ENCODE data around the gene ATP6V0E2. TPM values are rescaled to one million over a fixed set of nuclear protein-coding genes. Genes with fewer than 3 reads are reported as not detected.
A peak's percentile ranks its signal among the peaks of the same experiment; 100 is the strongest.
"Not testable (repeated sequence)": the region's sequence is repeated elsewhere in the genome, so short reads cannot be mapped to it uniquely, and the experiment has no call there.

ATP6V0E2 gene
- total RNA-seq, 3 donors from 2014 or later: 12.7 to 23.7 (median 20.9) TPM

- Histone ChIP-seq H3K36me3 (ENCODE audit: low read depth) (no peaks in the 10 kb centered on the region), H3K4me3 (no peak overlapping the region), H3K9me3 (no peaks in the 10 kb centered on the region), H3K4me1 (ENCODE audit: low read depth) (peaks cover 5% of the 10 kb centered on the region)
- DNase-seq (peak in 2 of 3 donors; percentile 14 to 21), ATAC-seq (no peak)
- intact Hi-C loops (cut with DNase I, micrococcal nuclease): no loop called here
- no peak for TF ChIP-seq CTCF (IDR thresholded peaks at IDR 0.05)
Observed at GRCh38 chr7:149826344-149827088, 47.3 kb upstream of the ATP6V0E2 start.

GRCh38 chr7:149827089-149827981 lies 46.4 kb upstream of the ATP6V0E2 start:
- ATAC-seq (no peak), DNase-seq (peak in 2 of 3 donors; percentile 16 to 44)
- no peak for TF ChIP-seq CTCF (IDR thresholded peaks at IDR 0.05)
- H3K4me3 ChIP-seq: no peak overlapping the region
- no peaks in the 10 kb centered on the region for H3K4me1 ChIP-seq (ENCODE audit: low read depth)
- intact Hi-C loops (cut with DNase I, micrococcal nuclease): no loop called here
- H3K9me3 ChIP-seq: no peaks in the 10 kb centered on the region
- H3K36me3 ChIP-seq (ENCODE audit: low read depth): no peaks in the 10 kb centered on the region

GRCh38 chr7:149828357-149829309 lies 45.1 kb upstream of the ATP6V0E2 start:
- intact Hi-C loops (cut with DNase I, micrococcal nuclease): no loop called here
- no peak for ATAC-seq
- peak in 1 of 3 donors; percentile 37 for DNase-seq

GRCh38 chr7:149830527-149830926 lies 43.2 kb upstream of the ATP6V0E2 start:
- intact Hi-C loops (cut with DNase I, micrococcal nuclease); H3K4me3 ChIP-seq; H3K36me3 ChIP-seq (ENCODE audit: low read depth); ATAC-seq; H3K9me3 ChIP-seq; H3K4me1 ChIP-seq (ENCODE audit: low read depth): not testable (repeated sequence)
- peak in 1 of 3 donors; percentile 15 for DNase-seq

More at GRCh38 chr7:149828357-149829309, 45.1 kb upstream of the ATP6V0E2 start:
- H3K4me3 ChIP-seq: no peak overlapping the region
- no peaks in the 10 kb centered on the region for H3K36me3 ChIP-seq (ENCODE audit: low read depth)
- no peak for TF ChIP-seq CTCF (IDR thresholded peaks at IDR 0.05)
- no peaks in the 10 kb centered on the region for H3K9me3 ChIP-seq
- H3K4me1 ChIP-seq (ENCODE audit: low read depth): no peaks in the 10 kb centered on the region

- Histone ChIP-seq H3K4me1 (ENCODE audit: low read depth) (no peaks in the 10 kb centered on the region), H3K36me3 (ENCODE audit: low read depth) (no peaks in the 10 kb centered on the region), H3K4me3 (no peak overlapping the region), H3K9me3 (no peaks in the 10 kb centered on the region)
- no peak for TF ChIP-seq CTCF (IDR thresholded peaks at IDR 0.05)
- no peak for ATAC-seq
- intact Hi-C loops (cut with DNase I, micrococcal nuclease): no loop called here
- DNase-seq: peak in 1 of 3 donors; percentile 9
Observed at GRCh38 chr7:149830997-149831740, 42.6 kb upstream of the ATP6V0E2 start.
